H9 (cell line): ENCODE measurements around the gene SPATA25. TPM values are rescaled to one million over a fixed set of nuclear protein-coding genes. Genes with fewer than 3 reads are reported as not detected.

Experiments used
- DNase-seq: peaks from one replicate; pipeline ENCODE4 v3.0.0-alpha.2; 2017
- H2AFZ ChIP-seq: one replicate; pipeline ENCODE4 v1.6.1; 2013; ENCODE audit warnings: mild to moderate bottlenecking, low read length, control low read depth, moderate library complexity
- H2AK5ac ChIP-seq: 2 replicates; pipeline ENCODE4 v1.6.1; 2013; ENCODE audit warnings: low read length, control low read depth, mixed read lengths; ENCODE audit not compliant: insufficient read length
- H2BK120ac ChIP-seq: one replicate; pipeline ENCODE4 v1.6.1; 2013; ENCODE audit warnings: low read depth, mild to moderate bottlenecking, low read length, control low read depth, inconsistent platforms; ENCODE audit not compliant: poor library complexity, severe bottlenecking
- H2BK12ac ChIP-seq: 2 replicates; pipeline ENCODE4 v1.6.1; 2013; ENCODE audit warnings: low read length, control low read depth, mixed read lengths, low read depth; ENCODE audit not compliant: insufficient read length
- H2BK15ac ChIP-seq: 2 replicates; pipeline ENCODE4 v1.6.1; 2013; ENCODE audit warnings: low read depth, low read length, control low read depth
- H2BK20ac ChIP-seq: one replicate; pipeline ENCODE4 v1.6.1; 2013; ENCODE audit warnings: low read depth, mild to moderate bottlenecking, low read length, control low read depth, inconsistent platforms; ENCODE audit not compliant: poor library complexity, severe bottlenecking
- H2BK5ac ChIP-seq: 2 replicates; pipeline ENCODE4 v1.6.1; 2013; ENCODE audit warnings: low read length, control low read depth, mixed read lengths; ENCODE audit not compliant: insufficient read length
- H3K14ac ChIP-seq: 2 replicates; pipeline ENCODE4 v1.6.1; 2013; ENCODE audit warnings: low read length, control low read depth; ENCODE audit not compliant: insufficient read depth
- H3K18ac ChIP-seq: 2 replicates; pipeline ENCODE4 v1.6.1; 2013; ENCODE audit warnings: low read depth, mild to moderate bottlenecking, mixed read lengths, low read length, control low read depth; ENCODE audit not compliant: insufficient read length
- H3K23ac ChIP-seq: 2 replicates; pipeline ENCODE4 v1.6.1; 2013; ENCODE audit warnings: low read length, control low read depth, mixed read lengths, low read depth; ENCODE audit not compliant: insufficient read length
- H3K23me2 ChIP-seq: 2 replicates; pipeline ENCODE4 v1.6.1; 2013; ENCODE audit warnings: low read depth, mild to moderate bottlenecking, mixed read lengths, low read length, control low read depth; ENCODE audit not compliant: insufficient read length, poor library complexity, severe bottlenecking
- H3K27ac ChIP-seq: 2 replicates; pipeline ENCODE4 v1.5.1; 2013; ENCODE audit warnings: low read length, control low read depth, mixed read lengths, low read depth; ENCODE audit not compliant: insufficient read length
- H3K27me3 ChIP-seq: 2 replicates; pipeline ENCODE4 v1.6.1; 2013; ENCODE audit warnings: low read length, control low read depth, inconsistent platforms; ENCODE audit not compliant: insufficient read depth
- H3K4ac ChIP-seq: 2 replicates; pipeline ENCODE4 v1.6.1; 2013; ENCODE audit warnings: low read depth, mild to moderate bottlenecking, control low read depth, inconsistent platforms, low read length, moderate library complexity
- H3K4me1 ChIP-seq: 2 replicates; pipeline ENCODE4 v1.6.1; 2013; ENCODE audit warnings: low read length, control low read depth, inconsistent platforms; ENCODE audit not compliant: insufficient read depth
- H3K4me2 ChIP-seq: 2 replicates; pipeline ENCODE4 v1.6.1; 2013; ENCODE audit warnings: low read length, control low read depth, mixed read lengths; ENCODE audit not compliant: insufficient read length, insufficient read depth
- H3K56ac ChIP-seq: 2 replicates; pipeline ENCODE4 v1.6.1; 2013; ENCODE audit warnings: low read depth, mild to moderate bottlenecking, mixed read lengths, low read length, control low read depth; ENCODE audit not compliant: insufficient read length
- H3K79me1 ChIP-seq: 2 replicates; pipeline ENCODE4 v1.6.1; 2013; ENCODE audit warnings: low read depth, mild to moderate bottlenecking, moderate library complexity, low read length, control low read depth, inconsistent platforms; ENCODE audit not compliant: insufficient read depth, poor library complexity, severe bottlenecking
- H3K79me2 ChIP-seq: 2 replicates; pipeline ENCODE4 v1.6.1; 2013; ENCODE audit warnings: low read length, control low read depth, inconsistent platforms; ENCODE audit not compliant: insufficient read depth
- H3K9ac ChIP-seq: 2 replicates; pipeline ENCODE4 v1.6.1; 2013; ENCODE audit warnings: low read length, control low read depth, mixed read lengths; ENCODE audit not compliant: insufficient read length; ENCODE audit errors: extremely low read depth
- H3K9me3 ChIP-seq: one replicate; pipeline ENCODE4 v1.6.1; 2013; ENCODE audit warnings: low read depth, low read length, inconsistent platforms; ENCODE audit not compliant: control insufficient read depth
- H3T11ph ChIP-seq: one replicate; pipeline ENCODE4 v1.6.1; 2013; ENCODE audit warnings: mild to moderate bottlenecking, low read length, control low read depth, inconsistent platforms
- H4K20me1 ChIP-seq: one replicate; pipeline ENCODE4 v1.6.1; 2013; ENCODE audit not compliant: control insufficient read depth, insufficient read length, insufficient read depth
- H4K5ac ChIP-seq: 2 replicates; pipeline ENCODE4 v1.6.1; 2013; ENCODE audit warnings: low read depth, mild to moderate bottlenecking, mixed read lengths, low read length, control low read depth; ENCODE audit not compliant: insufficient read length
- H4K8ac ChIP-seq: replicated peaks from 2 replicates; pipeline ENCODE4 v1.6.1; 2013; ENCODE audit warnings: low read length, control low read depth, mixed read lengths, low read depth; ENCODE audit not compliant: insufficient read length
- H4K91ac ChIP-seq: 2 replicates; pipeline ENCODE4 v1.6.1; 2013; ENCODE audit warnings: low read depth, mild to moderate bottlenecking, moderate library complexity, mixed read lengths, low read length, control low read depth; ENCODE audit not compliant: insufficient read length
- H3K27ac Mint-ChIP-seq, 3 experiments: 2 replicates in 2 of 3; 3 replicates in 1 of 3; pipeline ENCODE4 v1.8.0; 2020 to 2021; ENCODE audit warnings: mixed read lengths in 3 of 3, mild to moderate bottlenecking in 1 of 3, moderate library complexity in 1 of 3
- H3K27me3 Mint-ChIP-seq: 2 replicates; pipeline ENCODE4 v1.8.0; 2021; ENCODE audit warnings: low read depth, mild to moderate bottlenecking, moderate library complexity, mixed read lengths
- H3K36me3 Mint-ChIP-seq, 3 experiments: 2 replicates in 2 of 3; 3 replicates in 1 of 3; pipeline ENCODE4 v1.8.0; 2020 to 2021; ENCODE audit warnings: low read depth in 3 of 3, mixed read lengths in 3 of 3; ENCODE audit not compliant: insufficient read depth in 1 of 3
- H3K4me1 Mint-ChIP-seq, 2 experiments: 2 replicates each; pipeline ENCODE4 v1.8.0; 2020; ENCODE audit warnings: mixed read lengths in 2 of 2
- H3K4me3 Mint-ChIP-seq, 2 experiments: 2 replicates in 1 of 2; 3 replicates in 1 of 2; pipeline ENCODE4 v1.8.0; 2020 to 2021; ENCODE audit warnings: mild to moderate bottlenecking in 2 of 2, mixed read lengths in 2 of 2, moderate library complexity in 1 of 2
- H3K9me3 Mint-ChIP-seq, 2 experiments: 2 replicates in 1 of 2; 3 replicates in 1 of 2; pipeline ENCODE4 v1.8.0; 2020; ENCODE audit warnings: mild to moderate bottlenecking in 2 of 2, mixed read lengths in 2 of 2, moderate library complexity in 1 of 2
- WGBS: extraction: QIAGEN DNeasy Blood & Tissue Kit; methylation state at CpG from one replicate; pipeline ENCODE4 v1.1.7; 2013; ENCODE audit warnings: missing lambda C conversion rate, low lambda C conversion rate, mixed read lengths; ENCODE audit not compliant: insufficient read length; ENCODE audit errors: extremely low coverage; 5-methylcytosine and 5-hydroxymethylcytosine counted together
- total RNA-seq: library from RNA; stranded (reverse); gene quantifications from 2 replicates; pipeline ENCODE4 v1.2.1, GENCODE V29; 2021
- TF ChIP-seq, protein P1 (sequence below): fragments of 200-600 bp; sonication (generic); conservative IDR thresholded peaks from 3 replicates; pipeline ENCODE4 v1.8.0; 2021; ENCODE audit warnings: antibody characterized with exemption, mild to moderate bottlenecking

SPATA25 gene
- total RNA-seq, 1 experiment from 2014 or later: 2.4 TPM

DNA sequence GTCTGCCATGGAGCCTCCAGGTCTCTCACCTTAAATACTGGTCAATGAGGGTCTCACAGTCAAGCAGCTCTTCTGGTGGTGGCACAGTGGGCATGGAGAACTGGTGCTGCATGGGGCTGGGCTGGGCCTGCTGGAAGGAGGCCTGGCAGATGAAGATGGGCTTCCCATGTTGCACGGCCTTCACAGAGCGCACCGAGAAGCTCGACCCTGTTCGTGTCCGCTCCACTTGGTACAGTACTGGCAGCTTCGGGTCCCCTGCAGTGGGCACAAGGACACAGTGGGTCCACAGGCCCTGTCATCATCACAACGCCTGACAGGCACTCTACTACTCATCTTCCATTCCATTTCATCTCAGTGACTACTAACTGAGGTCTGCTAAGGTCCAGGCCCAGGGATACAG lies 39.0 kb downstream of the SPATA25 start:
- Histone ChIP-seq H3K18ac (no peak overlapping the region), H3K23me2 (no peaks in the 10 kb centered on the region), H3K27me3 (no peaks in the 10 kb centered on the region), H2BK12ac (no peak overlapping the region), H3K4me1 (0 out of 2 replicates have a peak, but pooled peaks cover 3% of the 10 kb centered on the region), H2BK120ac (no peak overlapping the region), H2BK20ac (no peak overlapping the region), H2AFZ (no peak overlapping the region), H3K9me3 (no peaks in the 10 kb centered on the region), H3K4ac (no peak overlapping the region), H4K5ac (no peak overlapping the region), H3K27ac (no peak overlapping the region), H3K79me1 (no peaks in the 10 kb centered on the region), H3K79me2 (no peaks in the 10 kb centered on the region), H3T11ph (no peak overlapping the region), H3K14ac (no peak overlapping the region), H4K8ac (no peak overlapping the region), H2BK5ac (no peak overlapping the region), H2AK5ac (no peak overlapping the region), H4K91ac (no peak overlapping the region), H4K20me1 (no peaks in the 10 kb centered on the region), H3K9ac (no peak overlapping the region), H3K4me2 (no peak overlapping the region), H3K56ac (no peak overlapping the region), H3K23ac (no peak overlapping the region), H2BK15ac (no peak overlapping the region)
- H3K9me3 Mint-ChIP-seq: no peaks in the 10 kb centered on the region
- no CpG with 5 or more reads among the region's 8 CpGs for WGBS
- H3K4me3 Mint-ChIP-seq: no peak overlapping the region
- H3K4me1 Mint-ChIP-seq: peaks cover 15 to 16% of the 10 kb centered on the region in 2 experiments
- TF ChIP-seq, protein P1, sequence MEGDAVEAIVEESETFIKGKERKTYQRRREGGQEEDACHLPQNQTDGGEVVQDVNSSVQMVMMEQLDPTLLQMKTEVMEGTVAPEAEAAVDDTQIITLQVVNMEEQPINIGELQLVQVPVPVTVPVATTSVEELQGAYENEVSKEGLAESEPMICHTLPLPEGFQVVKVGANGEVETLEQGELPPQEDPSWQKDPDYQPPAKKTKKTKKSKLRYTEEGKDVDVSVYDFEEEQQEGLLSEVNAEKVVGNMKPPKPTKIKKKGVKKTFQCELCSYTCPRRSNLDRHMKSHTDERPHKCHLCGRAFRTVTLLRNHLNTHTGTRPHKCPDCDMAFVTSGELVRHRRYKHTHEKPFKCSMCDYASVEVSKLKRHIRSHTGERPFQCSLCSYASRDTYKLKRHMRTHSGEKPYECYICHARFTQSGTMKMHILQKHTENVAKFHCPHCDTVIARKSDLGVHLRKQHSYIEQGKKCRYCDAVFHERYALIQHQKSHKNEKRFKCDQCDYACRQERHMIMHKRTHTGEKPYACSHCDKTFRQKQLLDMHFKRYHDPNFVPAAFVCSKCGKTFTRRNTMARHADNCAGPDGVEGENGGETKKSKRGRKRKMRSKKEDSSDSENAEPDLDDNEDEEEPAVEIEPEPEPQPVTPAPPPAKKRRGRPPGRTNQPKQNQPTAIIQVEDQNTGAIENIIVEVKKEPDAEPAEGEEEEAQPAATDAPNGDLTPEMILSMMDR: no peak
- peak overlapping the region in 2 of 3 experiments; percentile 75 to 77; a peak in 3 of 7 replicates for H3K27ac Mint-ChIP-seq
- peaks cover 8 to 48% (median 46%) of the 10 kb centered on the region in 3 experiments for H3K36me3 Mint-ChIP-seq
- DNase-seq: no peak
- no peaks in the 10 kb centered on the region for H3K27me3 Mint-ChIP-seq
